GM23338 (cell line): ENCODE data around the gene C9orf85. TPM values are rescaled to one million over a fixed set of nuclear protein-coding genes. Genes with fewer than 3 reads are reported as not detected.

Experiments used
- ATAC-seq: fragments of 200-7000 bp; cut with Tn5 transposase; 3 replicates; pipeline ENCODE4 v1.9.1; 2020
- DNase-seq: peaks from one replicate; pipeline ENCODE4 v3.0.0-alpha.2; 2015; ENCODE audit warnings: low spot score
- H2AFZ ChIP-seq: fragments of 200-600 bp; sonication (generic); 2 replicates; pipeline ENCODE4 v1.8.0; 2016; ENCODE audit warnings: antibody characterized with exemption, mild to moderate bottlenecking, moderate library complexity
- H3F3A ChIP-seq: fragments of 200-600 bp; sonication (generic); replicated peaks from 2 replicates; pipeline ENCODE4 v1.8.0; 2017; ENCODE audit warnings: antibody characterized with exemption, mixed run types, low read depth
- H3K27ac ChIP-seq: fragments of 200-600 bp; sonication (generic); 2 replicates; pipeline ENCODE4 v1.6.1; 2016; ENCODE audit warnings: low read depth
- H3K27me3 ChIP-seq: fragments of 200-600 bp; sonication (generic); 2 replicates; pipeline ENCODE4 v1.8.0; 2016; ENCODE audit warnings: mild to moderate bottlenecking, mixed run types, moderate library complexity; ENCODE audit not compliant: insufficient read depth
- H3K36me3 ChIP-seq: fragments of 200-600 bp; sonication (generic); 2 replicates; pipeline ENCODE4 v1.8.0; 2016; ENCODE audit warnings: mild to moderate bottlenecking; ENCODE audit not compliant: insufficient read depth
- H3K4me1 ChIP-seq: fragments of 200-600 bp; sonication (generic); 2 replicates; pipeline ENCODE4 v1.8.0; 2016; ENCODE audit warnings: mild to moderate bottlenecking, moderate library complexity; ENCODE audit not compliant: insufficient read depth
- H3K4me2 ChIP-seq: fragments of 200-600 bp; sonication (generic); 2 replicates; pipeline ENCODE4 v1.7.1; 2017; ENCODE audit warnings: mixed run types
- H3K4me3 ChIP-seq: fragments of 200-600 bp; sonication (generic); 2 replicates; pipeline ENCODE4 v1.6.1; 2016; ENCODE audit warnings: mixed run types
- H3K79me2 ChIP-seq: fragments of 200-600 bp; sonication (generic); replicated peaks from 2 replicates; pipeline ENCODE4 v1.8.0; 2017; ENCODE audit warnings: mild to moderate bottlenecking; ENCODE audit not compliant: insufficient read depth
- H3K9me2 ChIP-seq: fragments of 200-600 bp; sonication (generic); 2 replicates; pipeline ENCODE4 v1.8.0; 2017; ENCODE audit not compliant: insufficient read depth
- H4K20me1 ChIP-seq: fragments of 200-600 bp; sonication (generic); replicated peaks from 2 replicates; pipeline ENCODE4 v1.8.0; 2017; ENCODE audit warnings: mild to moderate bottlenecking; ENCODE audit not compliant: insufficient read depth
- H3K27ac Mint-ChIP-seq: 2 replicates; pipeline ENCODE4 v1.8.0; 2020; ENCODE audit warnings: inconsistent platforms, mild to moderate bottlenecking, moderate library complexity, mixed read lengths
- H3K27me3 Mint-ChIP-seq: 3 replicates; pipeline ENCODE4 v1.8.0; 2022; ENCODE audit warnings: low read depth, mild to moderate bottlenecking, moderate library complexity, mixed read lengths, inconsistent platforms; ENCODE audit not compliant: insufficient read depth, poor library complexity
- H3K36me3 Mint-ChIP-seq: 3 replicates; pipeline ENCODE4 v1.8.0; 2021; ENCODE audit warnings: low read depth, mild to moderate bottlenecking, inconsistent platforms, moderate library complexity, mixed read lengths
- H3K4me1 Mint-ChIP-seq: 3 replicates; pipeline ENCODE4 v1.8.0; 2020; ENCODE audit warnings: mild to moderate bottlenecking, inconsistent platforms, mixed read lengths
- H3K4me3 Mint-ChIP-seq: 3 replicates; pipeline ENCODE4 v1.8.0; 2021; ENCODE audit warnings: moderate library complexity, mild to moderate bottlenecking, inconsistent platforms, mixed read lengths
- H3K9me3 Mint-ChIP-seq: 3 replicates; pipeline ENCODE4 v1.8.0; 2020; ENCODE audit warnings: moderate library complexity, mild to moderate bottlenecking, inconsistent platforms, mixed read lengths
- CREB1 ChIP-seq: fragments of 250-450 bp; sonication (Bioruptor Pico); IDR thresholded peaks from 2 replicates; pipeline ENCODE4 v1.5.0; 2020; ENCODE audit warnings: low read depth, mild to moderate bottlenecking, moderate library complexity
- EZH2 ChIP-seq: fragments of 200-600 bp; sonication (generic); IDR thresholded peaks from one replicate; pipeline ENCODE4 v1.8.0; 2017; ENCODE audit warnings: antibody characterized with exemption, mild to moderate bottlenecking, low read depth; ENCODE audit not compliant: unreplicated experiment
- EZH2phosphoT487 ChIP-seq: fragments of 200-600 bp; sonication (generic); IDR thresholded peaks from one replicate; pipeline ENCODE4 v1.8.1; 2018; ENCODE audit warnings: antibody characterized with exemption; ENCODE audit not compliant: unreplicated experiment
- JUNB ChIP-seq: IDR thresholded peaks from one replicate; pipeline ENCODE4 v1.6.1; 2016; ENCODE audit warnings: antibody characterized with exemption; ENCODE audit not compliant: unreplicated experiment
- NANOG ChIP-seq: IDR thresholded peaks from 2 replicates; pipeline ENCODE4 v1.6.1; 2016; ENCODE audit warnings: antibody characterized with exemption, borderline replicate concordance
- POLR2AphosphoS5 ChIP-seq: IDR thresholded peaks from 2 replicates; pipeline ENCODE4 v1.6.1; 2016; ENCODE audit warnings: antibody characterized with exemption, low read depth
- REST ChIP-seq: IDR thresholded peaks from one replicate; pipeline ENCODE4 v1.6.1; 2018; ENCODE audit warnings: antibody characterized with exemption; ENCODE audit not compliant: unreplicated experiment
- STAT1 ChIP-seq: IDR thresholded peaks from one replicate; pipeline ENCODE4 v1.6.1; 2016; ENCODE audit warnings: antibody characterized with exemption; ENCODE audit not compliant: unreplicated experiment
- ZNF114 ChIP-seq: fragments of 250-450 bp; sonication (Bioruptor Pico); IDR thresholded peaks from 2 replicates; pipeline ENCODE4 v1.5.0; 2020; ENCODE audit warnings: mild to moderate bottlenecking, moderate library complexity
- ZNF331 ChIP-seq: fragments of 250-450 bp; sonication (Bioruptor Pico); IDR thresholded peaks from 2 replicates; pipeline ENCODE4 v1.5.0; 2020; ENCODE audit warnings: low read depth, mild to moderate bottlenecking, moderate library complexity
- polyA plus RNA-seq: library from polyadenylated mRNA; unstranded; fragments of >200 nt; fragmentation: Nextera tagmentation; extraction: Ambion mirVana; gene quantifications from 2 replicates; pipeline ENCODE4 v1.2.1, GENCODE V29; 2016
- total RNA-seq: library from RNA; depleted of rRNA; stranded (reverse); fragments of >200 nt; shearing (Covaris generic); gene quantifications from 2 replicates; pipeline ENCODE4 v1.2.3, GENCODE V29; 2014

C9orf85 gene
- total and polyA plus RNA-seq, 2 experiments from 2014 or later: 10.3 to 20.8 TPM

GRCh38 chr9:71911061-71911907 is at the start of gene C9orf85, which contains the start of gene ABHD17B (continued):
- peak; percentile 38 for TF ChIP-seq REST

GRCh38 chr9:71863631-71864030 is 47.8 kb upstream of the C9orf85 start:
- Mint-ChIP-seq H3K27me3 (peaks cover 2% of the 10 kb centered on the region), H3K4me3 (no peak overlapping the region), H3K9me3 (peaks cover 13% of the 10 kb centered on the region), H3K4me1 (peaks cover 6% of the 10 kb centered on the region; the same call in 2 of the 3 replicates), H3K36me3 (peaks cover 71% of the 10 kb centered on the region), H3K27ac (no peak overlapping the region)
- no peak overlapping the region for H2AFZ ChIP-seq
- H3K4me3 ChIP-seq: no peak overlapping the region
- no peaks in the 10 kb centered on the region for H3K9me2 ChIP-seq
- ATAC-seq (no peak), DNase-seq (no peak)
- TF ChIP-seq JUNB (no peak), ZNF114 (CRISPR knock-in tag) (no peak), ZNF331 (CRISPR knock-in tag) (no peak)
- H4K20me1 ChIP-seq: peaks cover 5% of the 10 kb centered on the region
- peaks cover 30% of the 10 kb centered on the region for H3K79me2 ChIP-seq
- peaks cover 10% of the 10 kb centered on the region for H3K36me3 ChIP-seq
- H3K4me2 ChIP-seq: no peak overlapping the region
- H3K27ac ChIP-seq: 0 out of 2 replicates have a peak overlapping the region, but pooled peaks have one; percentile 4
- no peaks in the 10 kb centered on the region for H3K27me3 ChIP-seq
- H3K4me1 ChIP-seq: no peaks in the 10 kb centered on the region; the same call in 1 of the 2 replicates
- no peaks in the 10 kb centered on the region for H3F3A ChIP-seq

GRCh38 chr9:71875345-71875744 is 36.1 kb upstream of the C9orf85 start:
- DNase-seq: no peak
- Histone ChIP-seq H3K27ac (peak overlapping the region; percentile 53; the same call in 1 of the 2 replicates), H3K79me2 (peaks cover 100% of the 10 kb centered on the region), H4K20me1 (peaks cover 59% of the 10 kb centered on the region), H3K4me1 (peaks cover 23% of the 10 kb centered on the region), H3K4me3 (no peak overlapping the region), H3F3A (no peaks in the 10 kb centered on the region; the same call in 1 of the 2 replicates), H3K27me3 (no peaks in the 10 kb centered on the region), H2AFZ (no peak overlapping the region), H3K9me2 (no peaks in the 10 kb centered on the region), H3K36me3 (peaks cover 5% of the 10 kb centered on the region; the same call in 1 of the 2 replicates), H3K4me2 (no peak overlapping the region)
- TF ChIP-seq CREB1 (CRISPR knock-in tag): no peak
- TF ChIP-seq EZH2: no peak
- TF ChIP-seq NANOG: no peak
- TF ChIP-seq STAT1: no peak
- no peak for TF ChIP-seq REST
- TF ChIP-seq EZH2phosphoT487: no peak
- no peak for TF ChIP-seq JUNB
- no peak for TF ChIP-seq POLR2AphosphoS5
- TF ChIP-seq ZNF114 (CRISPR knock-in tag): no peak
- no peak for TF ChIP-seq ZNF331 (CRISPR knock-in tag)
- H3K4me3 Mint-ChIP-seq: no peak overlapping the region
- no peaks in the 10 kb centered on the region for H3K27me3 Mint-ChIP-seq
- peaks cover 20% of the 10 kb centered on the region for H3K4me1 Mint-ChIP-seq
- no peak for ATAC-seq
- peaks cover 2% of the 10 kb centered on the region; the same call in 1 of the 3 replicates for H3K9me3 Mint-ChIP-seq
- H3K36me3 Mint-ChIP-seq: peaks cover 23% of the 10 kb centered on the region
- no peak overlapping the region for H3K27ac Mint-ChIP-seq
